CD14-positive monocyte (primary cell): ENCODE data around the gene ROMO1. TPM values are rescaled to one million over a fixed set of nuclear protein-coding genes. Genes with fewer than 3 reads are reported as not detected.
A peak's percentile ranks its signal among the peaks of the same experiment; 100 is the strongest.

Source experiments
- DNase-seq, 3 donors: peaks; one replicate each; pipeline ENCODE4 v3.0.0-alpha.2; 2011 to 2022
- H2AFZ ChIP-seq: 2 replicates; pipeline ENCODE4 v1.6.0; 2012; ENCODE audit warnings: mild to moderate bottlenecking, low read depth, low read length, inconsistent platforms; ENCODE audit not compliant: insufficient read depth, poor library complexity, severe bottlenecking
- H3K27ac ChIP-seq, 2 donors: 1 replicate in 1 of 2; 2 replicates in 1 of 2; pipeline ENCODE4 v1.5.1; 2012 to 2013; ENCODE audit warnings: low read length in 2 of 2, control low read depth in 1 of 2, inconsistent platforms in 1 of 2, low read depth in 1 of 2, mild to moderate bottlenecking in 1 of 2
- H3K27me3 ChIP-seq, 2 donors: one replicate each; pipeline versions ENCODE4 v1.6.0 to v1.6.1; 2011 to 2013; ENCODE audit warnings: low read length in 2 of 2; ENCODE audit not compliant: control insufficient read depth in 2 of 2, insufficient read depth in 2 of 2
- H3K36me3 ChIP-seq, 2 donors: replicated peaks in 1 of 2; 1 replicate in 1 of 2; 2 replicates in 1 of 2; pipeline versions ENCODE4 v1.5.1 to v1.6.1; 2012 to 2013; ENCODE audit warnings: low read length in 2 of 2, control low read depth in 1 of 2, inconsistent platforms in 1 of 2, mild to moderate bottlenecking in 1 of 2; ENCODE audit not compliant: insufficient read depth in 2 of 2, control insufficient read depth in 1 of 2
- H3K4me1 ChIP-seq, 2 donors: 1 replicate in 1 of 2; 2 replicates in 1 of 2; pipeline versions ENCODE4 v1.5.1 to v1.6.1; 2012 to 2013; ENCODE audit warnings: low read length in 2 of 2, control low read depth in 1 of 2, inconsistent platforms in 1 of 2, mild to moderate bottlenecking in 1 of 2, moderate library complexity in 1 of 2; ENCODE audit not compliant: insufficient read depth in 2 of 2, control insufficient read depth in 1 of 2
- H3K4me2 ChIP-seq: replicated peaks from 2 replicates; pipeline ENCODE3; 2012; ENCODE audit warnings: low read length, moderate library complexity, mild to moderate bottlenecking; ENCODE audit not compliant: poor library complexity, severe bottlenecking; ENCODE audit errors: extremely low read depth
- H3K4me3 ChIP-seq, 3 experiments: fragments of 200-600 bp in 1 of 3; sonication (generic) in 1 of 3; replicated peaks in 1 of 3; 1 replicate in 2 of 3; 2 replicates in 1 of 3; pipeline ENCODE4 v1.5.1; 2011 to 2013; ENCODE audit warnings: low read length in 3 of 3, mild to moderate bottlenecking in 3 of 3, control low read depth in 2 of 3, low read depth in 2 of 3, inconsistent platforms in 1 of 3, moderate library complexity in 1 of 3
- H3K79me2 ChIP-seq: 2 replicates; pipeline ENCODE4 v1.6.0; 2012; ENCODE audit warnings: mild to moderate bottlenecking, control low read depth, inconsistent platforms, low read length, moderate library complexity; ENCODE audit not compliant: insufficient read depth
- H3K9ac ChIP-seq: 2 replicates; pipeline ENCODE4 v1.6.0; 2017; ENCODE audit warnings: low read length, mild to moderate bottlenecking; ENCODE audit not compliant: insufficient read depth, poor library complexity, severe bottlenecking
- H3K9me3 ChIP-seq, 2 donors: replicated peaks in 1 of 2; 1 replicate in 1 of 2; 2 replicates in 1 of 2; pipeline versions ENCODE4 v1.5.1 to v1.6.1; 2012 to 2013; ENCODE audit warnings: low read length in 2 of 2, control low read depth in 1 of 2; ENCODE audit not compliant: control insufficient read depth in 1 of 2, insufficient read depth in 1 of 2
- H4K20me1 ChIP-seq: 2 replicates; pipeline ENCODE4 v1.6.0; 2012; ENCODE audit warnings: mild to moderate bottlenecking, low read length, control low read depth, moderate library complexity; ENCODE audit not compliant: insufficient read depth
- H3K27ac Mint-ChIP-seq, 7 donors: one replicate each; pipeline ENCODE4 v1.8.0; 2020; ENCODE audit warnings: mild to moderate bottlenecking in 7 of 7, mixed read lengths in 7 of 7, moderate library complexity in 6 of 7, inconsistent platforms in 2 of 7
- H3K27me3 Mint-ChIP-seq, 3 donors: one replicate each; pipeline ENCODE4 v1.8.0; 2021 to 2022; ENCODE audit warnings: low read depth in 3 of 3, mild to moderate bottlenecking in 3 of 3, mixed read lengths in 3 of 3, moderate library complexity in 3 of 3, inconsistent platforms in 1 of 3
- H3K36me3 Mint-ChIP-seq, 2 donors: one replicate each; pipeline ENCODE4 v1.8.0; 2020; ENCODE audit warnings: mixed read lengths in 2 of 2, inconsistent platforms in 1 of 2, mild to moderate bottlenecking in 1 of 2
- H3K4me1 Mint-ChIP-seq: one replicate; pipeline ENCODE4 v1.8.0; 2020; ENCODE audit warnings: mild to moderate bottlenecking, mixed read lengths
- H3K4me3 Mint-ChIP-seq, 2 donors: one replicate each; pipeline ENCODE4 v1.8.0; 2020; ENCODE audit warnings: mild to moderate bottlenecking in 2 of 2, mixed read lengths in 2 of 2, moderate library complexity in 1 of 2
- H3K9me3 Mint-ChIP-seq, 7 donors: one replicate each; pipeline ENCODE4 v1.8.0; 2020 to 2022; ENCODE audit warnings: mixed read lengths in 7 of 7, mild to moderate bottlenecking in 6 of 7, moderate library complexity in 6 of 7, inconsistent platforms in 2 of 7
- WGBS: methylation state at CpG from one replicate; pipeline ENCODE4 v1.1.5; 2013; ENCODE audit warnings: missing lambda C conversion rate; ENCODE audit not compliant: insufficient coverage; 5-methylcytosine and 5-hydroxymethylcytosine counted together
- intact Hi-C, 2 donors: fragments of 100-400 bp; cut with micrococcal nuclease; formaldehyde crosslinking; loops; one replicate each; pipeline versions ENCODE4 v1.15.0 to v1.15.1; 2023
- polyA plus RNA-seq, 3 donors: library from polyadenylated mRNA; depleted of rRNA in 1 of 3; unstranded in 2 of 3; stranded (reverse) in 1 of 3; fragments of 300-500 nt in 2 of 3; fragments of >200 nt in 1 of 3; fragmentation: Illumina TruSeq in 2 of 3; gene quantifications; 1 replicate in 2 of 3; 2 replicates in 1 of 3; pipeline ENCODE4 v1.2.3, GENCODE V29; 2012 to 2021
- TF ChIP-seq, protein P1 (sequence below): fragments of 200-600 bp; IDR thresholded peaks from one replicate; pipeline ENCODE4 v1.8.0; 2022; ENCODE audit warnings: antibody characterized with exemption, mild to moderate bottlenecking

ROMO1 gene
- polyA plus RNA-seq, 3 donors = 220 to 448 (median 352) TPM

DNA sequence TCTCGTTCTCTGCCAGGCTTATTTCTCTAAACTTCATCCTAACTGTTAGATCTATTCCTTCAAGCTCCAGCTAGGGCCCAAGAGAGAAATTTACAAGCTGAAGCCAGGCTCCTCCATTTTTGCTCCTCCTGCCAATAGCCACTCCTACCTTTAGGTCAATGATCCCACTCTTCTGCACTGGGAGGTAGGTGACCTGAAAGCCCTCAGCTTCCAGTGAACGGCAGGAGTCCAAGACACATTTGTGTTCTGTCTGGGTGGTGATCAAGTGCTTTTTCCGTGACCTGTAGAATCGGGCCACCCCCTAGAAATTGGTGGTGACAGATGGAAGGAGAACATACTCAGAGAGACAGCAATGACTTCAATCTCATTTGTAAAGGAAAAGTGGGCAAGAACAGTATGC is 8.9 kb upstream of the ROMO1 start:
- Histone ChIP-seq H3K9me3 (no peaks in the 10 kb centered on the region), H3K27ac (no peak overlapping the region), H4K20me1 (no peaks in the 10 kb centered on the region), H3K4me2 (no peak overlapping the region), H3K36me3 (peaks cover 58 to 65% of the 10 kb centered on the region in 2 donors), H3K27me3 (no peaks in the 10 kb centered on the region), H3K9ac (no peak overlapping the region), H2AFZ (no peak overlapping the region), H3K4me3 (no peak overlapping the region), H3K79me2 (no peaks in the 10 kb centered on the region), H3K4me1 (no peaks in the 10 kb centered on the region)
- DNase-seq = no peak
- TF ChIP-seq, protein P1, sequence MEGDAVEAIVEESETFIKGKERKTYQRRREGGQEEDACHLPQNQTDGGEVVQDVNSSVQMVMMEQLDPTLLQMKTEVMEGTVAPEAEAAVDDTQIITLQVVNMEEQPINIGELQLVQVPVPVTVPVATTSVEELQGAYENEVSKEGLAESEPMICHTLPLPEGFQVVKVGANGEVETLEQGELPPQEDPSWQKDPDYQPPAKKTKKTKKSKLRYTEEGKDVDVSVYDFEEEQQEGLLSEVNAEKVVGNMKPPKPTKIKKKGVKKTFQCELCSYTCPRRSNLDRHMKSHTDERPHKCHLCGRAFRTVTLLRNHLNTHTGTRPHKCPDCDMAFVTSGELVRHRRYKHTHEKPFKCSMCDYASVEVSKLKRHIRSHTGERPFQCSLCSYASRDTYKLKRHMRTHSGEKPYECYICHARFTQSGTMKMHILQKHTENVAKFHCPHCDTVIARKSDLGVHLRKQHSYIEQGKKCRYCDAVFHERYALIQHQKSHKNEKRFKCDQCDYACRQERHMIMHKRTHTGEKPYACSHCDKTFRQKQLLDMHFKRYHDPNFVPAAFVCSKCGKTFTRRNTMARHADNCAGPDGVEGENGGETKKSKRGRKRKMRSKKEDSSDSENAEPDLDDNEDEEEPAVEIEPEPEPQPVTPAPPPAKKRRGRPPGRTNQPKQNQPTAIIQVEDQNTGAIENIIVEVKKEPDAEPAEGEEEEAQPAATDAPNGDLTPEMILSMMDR = no peak
- Mint-ChIP-seq H3K36me3 (peaks cover 49 to 83% of the 10 kb centered on the region in 2 donors), H3K9me3 (peaks cover 0 to 7% (median under 1%) of the 10 kb centered on the region in 7 donors), H3K27me3 (peaks cover 0 to 1% (median 0%) of the 10 kb centered on the region in 3 donors), H3K4me3 (no peak overlapping the region), H3K27ac (no peak overlapping the region), H3K4me1 (no peaks in the 10 kb centered on the region)
- intact Hi-C loops = no loop called here
- 100% methylated on average over 1 of the region's 4 CpGs for WGBS

DNA sequence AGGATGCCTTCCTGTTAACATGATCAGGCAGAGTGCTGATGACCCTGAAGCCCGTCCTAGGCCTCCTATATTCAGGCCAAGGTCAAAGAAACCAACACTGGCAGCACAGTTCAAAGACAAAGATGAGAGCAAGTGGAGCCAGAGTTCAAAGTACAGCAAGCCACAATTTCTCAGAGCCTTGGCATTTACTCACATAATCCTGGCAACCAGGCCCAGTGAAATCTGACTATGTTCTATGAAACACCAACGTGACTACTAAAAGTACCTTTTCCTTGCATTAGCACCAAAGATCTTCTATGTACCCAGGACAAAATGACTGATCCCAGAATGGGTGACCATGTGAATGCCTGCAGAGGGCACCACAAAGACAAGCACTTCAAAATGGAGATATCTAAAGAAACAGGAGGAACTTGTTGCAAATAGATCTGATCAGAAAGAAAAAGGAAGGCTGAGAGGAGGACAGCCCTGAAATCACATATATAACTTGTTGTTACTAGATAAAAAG is 3.9 kb upstream of the ROMO1 start:
- Mint-ChIP-seq H3K4me3 (no peak overlapping the region), H3K4me1 (peaks cover 24% of the 10 kb centered on the region), H3K27ac (peak overlapping the region in 1 of 7 donors; percentile 27), H3K36me3 (peaks cover 28 to 53% of the 10 kb centered on the region in 2 donors), H3K27me3 (peaks cover 0 to 3% (median 1%) of the 10 kb centered on the region in 3 donors), H3K9me3 (no peaks in the 10 kb centered on the region)
- no CpG with 5 or more reads among the region's 2 CpGs for whole genome bisulfite sequencing
- peaks cover 16 to 26% of the 10 kb centered on the region in 2 donors for H3K4me1 ChIP-seq
- peaks cover 33 to 36% of the 10 kb centered on the region in 2 donors for H3K36me3 ChIP-seq
- H2AFZ ChIP-seq = no peak overlapping the region
- no peak overlapping the region for H3K27ac ChIP-seq
- no peak overlapping the region for H3K9ac ChIP-seq
- H3K27me3 ChIP-seq = no peaks in the 10 kb centered on the region
- intact Hi-C loops = loop anchor here in 1 of 2 donors (5.0 kb wide), 1 partner anchor 37 kb away; no protein-coding TSS in a partner anchor
- no peak for DNase-seq
- peaks cover 30% of the 10 kb centered on the region for H3K79me2 ChIP-seq
- H4K20me1 ChIP-seq = peaks cover 5% of the 10 kb centered on the region
- TF ChIP-seq, protein P1 = no peak
- H3K4me3 ChIP-seq = no peak overlapping the region
- H3K4me2 ChIP-seq = no peak overlapping the region
- H3K9me3 ChIP-seq = no peaks in the 10 kb centered on the region
